NCI-H510A (cell line): ENCODE results near the gene KYNU.
"Not testable (repeated sequence)": the region's sequence is repeated elsewhere in the genome, so short reads cannot be mapped to it uniquely, and the experiment has no call there.

Experiments
- DNase-seq: peaks from one replicate; lab custom pipeline; 2025; lab: John Stamatoyannopoulos, UW

KYNU gene

GRCh38 chr2:142877216-142877838 lies at the start of gene KYNU:
Gene KYNU (plus strand): TSS chr2:142877664. CDS start chr2:142885368, 7,704 bp downstream.
- no peak for DNase-seq

DNA sequence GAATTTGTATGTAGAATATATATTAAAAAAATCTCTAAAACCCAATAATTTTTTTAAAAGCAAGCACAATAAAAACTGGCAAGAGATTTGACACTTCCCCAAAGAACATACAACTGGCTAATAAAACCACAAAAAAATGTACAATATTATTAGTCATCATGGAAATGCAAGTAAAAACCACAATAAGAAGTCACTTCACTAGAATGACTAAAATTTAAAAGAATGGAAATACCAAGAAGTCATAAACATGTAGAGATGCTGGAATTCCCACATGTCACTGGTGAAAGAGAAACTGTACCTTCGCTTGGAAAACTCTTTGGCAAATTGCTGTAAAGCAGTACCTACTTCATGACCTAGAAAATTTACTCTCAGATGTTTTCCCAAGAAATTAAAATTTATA lies 43.4 kb upstream of the KYNU start:
- no peak for DNase-seq

GRCh38 chr2:142840436-142840835 lies 37.0 kb upstream of the KYNU start:
- DNase-seq = no peak

DNA sequence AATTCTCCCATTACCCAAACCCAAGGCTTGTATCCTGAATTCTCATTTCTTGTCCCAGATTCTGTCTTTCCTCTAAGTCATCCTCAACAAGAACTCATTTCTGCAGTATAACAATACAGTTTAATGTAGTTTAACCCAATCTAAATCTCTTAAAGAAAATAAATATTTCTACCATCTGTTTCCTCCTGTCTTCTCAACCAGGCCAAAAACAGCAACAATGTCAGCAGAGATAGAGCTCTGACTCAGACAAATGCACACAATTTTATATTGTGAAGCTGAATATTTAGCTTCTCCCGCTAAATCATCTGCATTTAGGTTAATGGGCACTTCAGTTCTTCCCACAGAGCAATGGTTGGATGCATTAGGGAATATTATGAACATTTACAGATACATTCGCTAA lies 35.7 kb upstream of the KYNU start:
- no peak for DNase-seq

- no peak for DNase-seq
Measured at GRCh38 chr2:142842369-142842768, 35.1 kb upstream of the KYNU start.

DNA sequence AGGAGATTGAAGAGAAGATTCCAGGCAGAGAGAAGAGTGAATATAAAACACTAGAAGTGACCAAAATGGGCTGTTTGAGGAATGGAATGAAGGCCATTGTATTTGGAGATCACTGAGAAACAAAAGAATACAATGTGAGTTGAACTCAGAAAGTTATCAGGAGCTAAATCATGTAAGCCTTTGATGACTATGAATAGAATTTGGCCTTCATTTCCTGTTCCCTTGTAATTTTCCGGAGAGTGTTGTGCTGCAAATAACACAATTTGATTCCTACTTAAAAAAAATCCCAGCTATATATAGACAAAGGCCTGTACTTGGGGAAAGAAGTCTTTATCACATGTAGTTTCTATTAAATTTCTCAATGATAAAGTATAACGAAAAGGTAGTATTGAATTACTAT lies 33.7 kb upstream of the KYNU start:
- no peak for DNase-seq

GRCh38 chr2:142848023-142848606 lies 29.3 kb upstream of the KYNU start:
- DNase-seq = no peak

DNA sequence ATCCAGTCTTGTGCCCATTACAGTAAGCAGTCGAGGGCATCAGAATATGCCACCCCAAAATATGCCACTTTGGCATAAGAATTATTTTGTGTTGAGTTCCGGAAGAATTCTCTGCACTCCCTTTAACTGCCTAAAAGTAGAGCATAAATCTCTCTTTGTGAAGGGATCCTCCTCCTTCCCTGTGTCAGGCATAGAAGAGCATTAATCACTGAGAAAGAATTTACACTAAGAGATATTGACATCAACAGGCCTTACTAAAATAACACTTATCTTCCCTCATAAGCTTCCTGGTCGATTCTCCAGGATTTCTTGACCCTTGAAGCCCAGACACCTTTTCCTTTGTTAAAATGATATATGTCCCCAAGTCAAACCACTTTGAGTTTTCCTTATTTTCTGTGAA lies 27.6 kb upstream of the KYNU start:
- no peak for DNase-seq

DNA sequence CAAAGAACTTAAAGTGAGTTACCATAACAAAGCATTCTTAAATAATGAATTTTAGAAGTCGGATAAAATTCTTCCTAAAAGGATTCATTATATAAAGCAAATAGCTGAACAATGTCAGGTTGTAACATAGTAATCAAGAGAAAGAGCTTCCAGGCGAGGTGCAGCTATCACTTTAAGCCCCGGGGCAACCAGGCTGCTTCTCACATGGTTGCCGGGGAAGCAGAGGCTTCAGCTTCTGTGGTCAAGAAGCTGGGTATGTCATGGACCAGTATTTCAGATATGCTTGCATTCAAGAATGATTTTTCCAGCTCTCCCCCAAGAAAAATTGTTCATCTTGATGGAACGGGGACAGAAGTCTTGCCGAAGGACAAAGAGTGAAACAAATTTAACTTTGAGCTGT lies 23.6 kb upstream of the KYNU start:
- no peak for DNase-seq

DNA sequence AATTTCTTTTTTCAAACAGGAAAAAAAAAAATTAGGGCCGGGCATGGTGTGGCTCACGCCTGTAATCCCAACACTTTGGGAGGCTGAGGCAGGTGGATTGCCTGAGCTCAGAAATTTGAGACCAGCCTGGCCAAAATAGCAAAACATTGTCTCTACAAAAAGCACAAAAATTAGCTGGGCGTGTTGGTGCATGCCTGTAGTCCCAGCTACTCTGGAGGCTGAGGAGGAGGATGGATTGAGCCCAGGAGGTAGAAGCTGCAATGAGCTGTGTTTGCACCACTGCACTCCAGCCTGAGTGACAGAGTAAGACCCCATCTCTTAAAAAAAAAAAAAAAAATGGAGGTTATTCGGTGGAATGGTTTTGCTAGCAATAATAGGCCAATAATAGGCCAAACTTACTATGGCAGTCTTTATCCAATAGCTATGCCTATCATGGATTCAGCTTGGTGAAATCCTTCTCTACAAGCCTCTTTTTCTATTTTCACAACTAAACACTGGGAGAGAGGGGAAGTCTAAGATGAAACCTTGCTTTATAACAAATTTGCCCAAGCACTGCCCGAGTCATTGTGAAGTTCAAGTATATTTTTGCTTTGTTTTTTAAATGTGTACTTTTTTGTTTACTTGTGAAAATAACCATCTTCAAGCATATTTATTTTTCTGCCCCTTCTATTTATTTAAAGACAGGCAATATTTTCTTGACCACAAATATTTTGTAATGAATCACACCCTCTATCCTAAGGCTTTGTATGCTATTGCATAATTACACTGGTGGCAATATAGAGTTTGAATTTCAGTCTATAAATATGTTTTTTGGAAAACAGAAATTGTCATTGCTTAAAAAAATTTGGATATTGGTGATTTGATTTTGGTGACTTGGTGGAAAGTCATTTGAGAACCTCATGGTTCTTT lies 20.0 kb upstream of the KYNU start:
- no peak for DNase-seq

GRCh38 chr2:142858961-142859360 lies 18.5 kb upstream of the KYNU start:
- no peak for DNase-seq

GRCh38 chr2:142862299-142862698 lies 15.2 kb upstream of the KYNU start:
- DNase-seq = no peak

DNA sequence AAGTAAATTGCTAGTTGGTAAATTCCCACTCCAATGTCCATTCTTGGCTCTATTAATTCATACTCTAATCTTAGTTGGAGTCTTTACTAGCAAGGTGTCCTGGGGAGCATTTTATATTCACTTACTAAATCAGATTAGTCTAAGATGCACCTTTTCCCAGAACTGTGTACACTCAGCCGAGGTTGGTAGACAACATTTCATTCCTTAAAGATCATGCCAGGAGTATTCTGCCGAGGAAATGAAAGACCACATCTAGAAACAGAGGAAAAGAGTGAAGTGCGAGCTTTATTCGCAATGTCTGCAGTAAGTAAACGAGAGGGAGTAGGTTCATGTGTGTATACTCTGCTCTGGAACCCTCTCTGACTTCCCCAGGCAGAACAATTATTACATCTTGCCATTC lies 14.6 kb upstream of the KYNU start:
- no peak for DNase-seq

- DNase-seq = no peak
Measured at GRCh38 chr2:142863485-142863961, 13.9 kb upstream of the KYNU start.

DNA sequence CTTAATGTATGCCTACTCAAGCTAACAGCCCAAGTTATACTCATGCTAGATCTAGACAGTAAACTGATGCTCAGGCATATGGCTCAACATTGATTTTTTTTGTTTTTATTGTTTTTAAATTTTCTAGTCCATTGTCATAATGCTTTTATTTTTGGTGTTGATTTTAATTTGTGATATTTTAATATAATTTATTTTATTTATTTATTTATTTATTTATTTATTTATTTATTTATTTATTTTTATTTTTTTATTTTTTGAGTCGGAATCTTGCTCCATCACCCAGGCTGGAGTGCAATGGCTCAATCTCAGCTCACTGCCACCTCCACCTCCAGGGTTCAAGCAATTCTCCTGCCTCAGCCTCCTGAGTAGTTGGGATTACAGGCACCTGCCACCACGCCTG lies 12.9 kb upstream of the KYNU start:
- DNase-seq = not testable (repeated sequence)

DNA sequence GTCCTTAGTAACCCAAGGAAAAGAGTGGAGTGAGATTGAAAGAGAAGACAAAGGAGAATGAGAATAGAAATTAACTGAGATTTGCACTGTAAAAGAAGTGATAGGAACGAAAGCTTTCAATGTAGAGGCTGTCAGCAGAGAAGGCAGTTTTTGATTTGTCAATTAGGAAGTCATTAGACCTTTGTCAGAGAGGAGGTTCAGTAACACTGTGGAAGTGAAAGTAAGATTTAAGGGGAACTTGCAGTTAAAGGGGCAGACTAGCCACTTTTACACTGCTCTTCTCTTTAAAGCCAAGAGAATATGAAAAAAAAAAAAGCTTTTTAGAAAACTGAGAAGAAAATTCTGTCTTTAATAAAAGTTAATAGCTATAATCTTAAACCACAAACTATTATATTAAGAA lies 11.5 kb upstream of the KYNU start:
- no peak for DNase-seq

- no peak for DNase-seq
Measured at GRCh38 chr2:142866426-142866825, 11.0 kb upstream of the KYNU start.

GRCh38 chr2:142867136-142867535 lies 10.3 kb upstream of the KYNU start:
- no peak for DNase-seq

DNA sequence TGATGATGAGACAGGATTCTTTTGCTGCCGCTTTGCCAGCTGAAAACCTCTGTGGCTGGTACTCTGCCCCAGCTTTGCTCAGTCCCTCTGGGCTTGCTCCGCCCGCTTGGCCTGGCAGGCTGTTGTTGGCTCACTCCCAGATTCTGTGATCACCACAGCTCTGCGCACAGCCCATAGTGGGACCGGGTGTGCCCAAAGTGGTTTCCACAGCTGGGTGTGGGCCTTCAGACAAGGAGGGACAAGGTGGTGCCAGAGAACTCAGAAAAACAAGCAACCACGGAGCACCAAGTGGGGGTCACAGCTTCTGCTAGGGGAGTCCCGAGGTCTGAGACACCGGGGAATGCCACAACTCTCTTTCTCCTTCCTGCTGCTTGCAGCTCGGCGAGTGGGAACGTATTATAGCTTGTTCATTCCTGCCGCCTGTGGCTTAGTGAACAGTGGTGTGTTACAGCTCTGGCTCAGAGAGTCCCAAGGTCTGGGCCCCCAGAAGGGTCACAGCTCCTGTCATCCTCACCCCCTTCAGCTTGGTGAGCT lies 9.2 kb upstream of the KYNU start:
- DNase-seq = no peak

- DNase-seq = not testable (repeated sequence)
Measured at GRCh38 chr2:142869065-142869460, 8.4 kb upstream of the KYNU start.

GRCh38 chr2:142869461-142870106 lies 7.9 kb upstream of the KYNU start:
- no peak for DNase-seq

DNA sequence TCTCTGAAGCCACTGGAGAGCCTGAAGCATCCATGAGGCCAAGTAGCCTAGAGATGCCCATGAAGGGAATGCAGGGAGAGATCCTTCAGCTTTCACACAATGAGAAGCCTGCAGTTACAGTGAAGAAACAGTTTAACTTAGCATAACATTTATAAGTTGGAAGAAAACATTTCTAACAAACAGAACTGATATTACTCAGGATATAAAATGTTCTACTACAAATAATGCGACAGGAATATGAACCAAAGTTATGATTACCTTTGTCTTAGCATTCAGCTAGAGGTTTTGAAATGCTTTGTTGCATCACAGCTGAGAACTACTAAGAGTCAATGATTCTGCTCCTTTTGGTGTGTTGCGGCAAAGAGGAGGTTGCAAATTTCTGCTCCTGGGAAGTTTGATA lies 6.9 kb upstream of the KYNU start:
- DNase-seq = no peak
